SK-N-MC (cell line): ENCODE results near the gene ABRACL.
"Not testable (repeated sequence)": the region's sequence is repeated elsewhere in the genome, so short reads cannot be mapped to it uniquely, and the experiment has no call there.

ENCODE experiments used
- EZH2 ChIP-seq: fragments of 200-600 bp; sonication (generic); IDR thresholded peaks from one replicate; pipeline ENCODE4 v1.6.1; 2017; ENCODE audit warnings: antibody characterized with exemption
- POLR2AphosphoS5 ChIP-seq: IDR thresholded peaks from 2 replicates; pipeline ENCODE4 v1.6.1; 2012; ENCODE audit warnings: mild to moderate bottlenecking, low read depth, low read length, borderline replicate concordance

- not testable (repeated sequence) for TF ChIP-seq POLR2AphosphoS5, EZH2
Measured at GRCh38 chr6:138993410-138993809, 35.1 kb upstream of the ABRACL start.
